Measurements from ENCODE around the gene GRK7. TPM values are rescaled to one million over a fixed set of nuclear protein-coding genes. Genes with fewer than 3 reads are reported as not detected.
A peak's percentile ranks its signal among the peaks of the same experiment; 100 is the strongest.

Gene GRK7
- total and polyA plus RNA-seq, 9 of the 15 experiments (the other 6 are each of a cell fraction or from before 2014, with no cell fraction given): 0.01 to 0.08 (median 0.04) TPM; not detected in 3

- TF ChIP-seq STAT6 (CRISPR knock-in tag; IDR thresholded peaks at IDR 0.05) (no peak), EWSR1 (IDR thresholded peaks at IDR 0.05; ENCODE audit: borderline replicate concordance, low read depth, partially characterized antibody) (no peak), SNIP1 (IDR thresholded peaks at IDR 0.05; ENCODE audit: low read depth) (no peak), ILK (tag; IDR thresholded peaks at IDR 0.05; ENCODE audit: borderline replicate concordance, low read depth) (no peak), FOSL1 (tag; conservative IDR thresholded peaks at IDR 0.05) (no peak), HLTF (IDR thresholded peaks at IDR 0.05) (no peak), ZNF76 (CRISPR knock-in tag; IDR thresholded peaks at IDR 0.05; ENCODE audit: borderline replicate concordance) (no peak), MED1 (CRISPR knock-in tag; IDR thresholded peaks at IDR 0.05; ENCODE audit: borderline replicate concordance) (no peak)
Observed at GRCh38 chr3:141776376-141776775, 13.2 kb downstream of the GRK7 start (continued).

- intact Hi-C loops (cut with micrococcal nuclease): no loop called here
- no peak for TF ChIP-seq TEAD4 (IDR thresholded peaks at IDR 0.05; ENCODE audit: low read length)
- TF ChIP-seq TEAD4 (CRISPR knock-in tag; IDR thresholded peaks at IDR 0.05; ENCODE audit: borderline replicate concordance): no peak
- no peak for TF ChIP-seq ZKSCAN1 (IDR thresholded peaks at IDR 0.05; ENCODE audit: low read depth, low read length)
- TF ChIP-seq SUPT5H (IDR thresholded peaks at IDR 0.05): no peak
- no peak for TF ChIP-seq STAT5B (CRISPR knock-in tag; IDR thresholded peaks at IDR 0.05)
- TF ChIP-seq ZNF696 (CRISPR knock-in tag; conservative IDR thresholded peaks at IDR 0.05): no peak
- TF ChIP-seq ZNF780A (CRISPR knock-in tag; IDR thresholded peaks at IDR 0.05): no peak
- TF ChIP-seq HDGF (IDR thresholded peaks at IDR 0.05): no peak
- no peak for TF ChIP-seq NR2C1 (IDR thresholded peaks at IDR 0.05)
- TF ChIP-seq NR2C1 (tag; IDR thresholded peaks at IDR 0.05): no peak
- no peak for TF ChIP-seq NCOA2 (IDR thresholded peaks at IDR 0.05; ENCODE audit: partially characterized antibody in 2 of 2)
- TF ChIP-seq ZNF507 (tag; conservative IDR thresholded peaks at IDR 0.05): no peak
- no peak for TF ChIP-seq EZH2 (IDR thresholded peaks at IDR 0.05; ENCODE audit: borderline replicate concordance, low read depth, low read length)
- TF ChIP-seq MTF1 (CRISPR knock-in tag; IDR thresholded peaks at IDR 0.05; ENCODE audit: borderline replicate concordance): no peak
- TF ChIP-seq HIVEP1 (CRISPR knock-in tag; IDR thresholded peaks at IDR 0.05): no peak
- no peak for TF ChIP-seq CREM (IDR thresholded peaks at IDR 0.05; ENCODE audit: low read depth)
Observed at GRCh38 chr3:141776885-141777284, 13.7 kb downstream of the GRK7 start.

More at GRCh38 chr3:141776885-141777284, 13.7 kb downstream of the GRK7 start:
- H3K27ac ChIP-seq (ENCODE audit: extremely low read depth, low read depth, low read length): no peak overlapping the region
- no peak overlapping the region for H3K4me2 ChIP-seq (ENCODE audit: insufficient read depth, low read length)
- no TSS peak for BruUV-seq (replicated peaks)
- in situ Hi-C loops (cut with MboI): no loop called here
- no peaks in the 10 kb centered on the region for H3K27me3 ChIP-seq (ENCODE audit: control insufficient read depth in 2 of 2, insufficient read depth in 2 of 2, low read length in 2 of 2)
- ChIA-PET CTCF (ENCODE audit: low intra/inter-chr PET ratio) (no interaction called here), POLR2A (interaction anchor here (0.6 to 1.8 kb wide), 4 partner anchors 14 to 107 kb away, joined by 3 to 6 read pairs (median 3); no protein-coding TSS in a partner anchor)
- H3K9me1 ChIP-seq (ENCODE audit: control insufficient read depth, insufficient read depth, low read length): no peaks in the 10 kb centered on the region
- no peaks in the 10 kb centered on the region for H4K20me1 ChIP-seq (replicated peaks; ENCODE audit: control insufficient read depth, insufficient read depth, low read length)
- FAIRE-seq: no peak
- no peaks in the 10 kb centered on the region for H3K79me2 ChIP-seq (ENCODE audit: control insufficient read depth, insufficient read depth, low read length)
- peaks cover 0 to 6% of the 10 kb centered on the region in 2 experiments; a peak in 1 of 5 replicates for H3K4me1 ChIP-seq (replicated peaks in 1 of 2; ENCODE audit: control insufficient read depth in 2 of 2, insufficient read depth in 2 of 2, low read length in 2 of 2)
- DNase-seq (ENCODE audit: extremely low read depth in 1 of 4, low spot score in 3 of 4): no peak
- no peaks in the 10 kb centered on the region for H3K36me3 ChIP-seq (ENCODE audit: control insufficient read depth, insufficient read depth, low read length)
- H2AFZ ChIP-seq (ENCODE audit: low read depth, low read length): peak overlapping the region; percentile 66; the same call in 1 of the 2 replicates
- WGBS (ENCODE audit: insufficient coverage, low coverage, missing lambda C conversion rate): 73% methylated on average over 14 of the region's 15 CpGs
- H3K9me3 ChIP-seq (replicated peaks; ENCODE audit: control insufficient read depth, insufficient read depth, low read depth, low read length): no peaks in the 10 kb centered on the region
- no peak overlapping the region for H3K9ac ChIP-seq (ENCODE audit: insufficient read depth in 1 of 2, low read depth in 2 of 2, low read length in 2 of 2)
- no peak overlapping the region for H3K4me3 ChIP-seq
- ATAC-seq: no peak; the same call in 2 of the 3 replicates

All from K562 (cell line).